PFSK-1 (cell line): Measurements from ENCODE around the gene YBEY.

Experiments
- FOXP2 ChIP-seq: optimal IDR thresholded peaks from 2 replicates; pipeline ENCODE3; 2011; ENCODE audit warnings: borderline replicate concordance, control low read depth, inconsistent platforms; ENCODE audit not compliant: insufficient read depth; ENCODE audit errors: extremely low read length, extremely low read depth
- POLR2AphosphoS5 ChIP-seq: IDR thresholded peaks from 2 replicates; pipeline ENCODE4 v1.6.1; 2012; ENCODE audit warnings: low read depth, mild to moderate bottlenecking, control low read depth, low read length, moderate library complexity
- SIN3A ChIP-seq: IDR thresholded peaks from 2 replicates; pipeline ENCODE4 v1.6.1; 2012; ENCODE audit warnings: mild to moderate bottlenecking, low read length, moderate library complexity, borderline replicate concordance; ENCODE audit not compliant: insufficient read depth
- TAF1 ChIP-seq: IDR thresholded peaks from 2 replicates; pipeline ENCODE4 v1.6.1; 2012; ENCODE audit warnings: low read length, control low read depth, borderline replicate concordance; ENCODE audit not compliant: insufficient read depth
- TF ChIP-seq, protein P1 (sequence below), 2 experiments: IDR thresholded peaks; 2 replicates each; pipeline versions ENCODE4 v1.6.1 to v1.8.0; 2011 to 2012; ENCODE audit warnings: low read depth in 2 of 2, low read length in 2 of 2, control low read depth in 1 of 2, inconsistent platforms in 1 of 2, mild to moderate bottlenecking in 1 of 2, moderate library complexity in 1 of 2; ENCODE audit not compliant: insufficient read depth in 1 of 2

The YBEY gene

DNA sequence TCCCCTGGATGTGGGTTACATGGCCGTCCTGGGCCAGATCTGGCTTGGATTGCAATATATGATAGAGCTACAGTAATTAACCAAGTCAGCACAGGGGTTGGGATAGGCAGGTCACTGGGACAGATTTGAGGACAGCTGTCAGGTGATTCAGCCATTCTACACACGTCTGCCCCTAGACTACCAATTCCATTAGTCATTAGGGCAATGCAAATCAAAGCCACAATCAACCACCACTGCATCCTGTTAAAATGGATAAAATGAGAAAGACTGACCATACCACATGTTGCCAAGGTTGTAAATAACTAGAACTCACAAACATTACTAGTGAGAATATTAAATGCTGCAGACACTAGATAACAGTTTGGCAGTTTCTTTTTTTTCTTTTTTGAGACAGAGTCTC is 21.5 kb downstream of the YBEY start:
- TF ChIP-seq FOXP2 = no peak
- no peak for TF ChIP-seq SIN3A
- no peak for TF ChIP-seq TAF1
- no peak for TF ChIP-seq POLR2AphosphoS5
- TF ChIP-seq, protein P1, sequence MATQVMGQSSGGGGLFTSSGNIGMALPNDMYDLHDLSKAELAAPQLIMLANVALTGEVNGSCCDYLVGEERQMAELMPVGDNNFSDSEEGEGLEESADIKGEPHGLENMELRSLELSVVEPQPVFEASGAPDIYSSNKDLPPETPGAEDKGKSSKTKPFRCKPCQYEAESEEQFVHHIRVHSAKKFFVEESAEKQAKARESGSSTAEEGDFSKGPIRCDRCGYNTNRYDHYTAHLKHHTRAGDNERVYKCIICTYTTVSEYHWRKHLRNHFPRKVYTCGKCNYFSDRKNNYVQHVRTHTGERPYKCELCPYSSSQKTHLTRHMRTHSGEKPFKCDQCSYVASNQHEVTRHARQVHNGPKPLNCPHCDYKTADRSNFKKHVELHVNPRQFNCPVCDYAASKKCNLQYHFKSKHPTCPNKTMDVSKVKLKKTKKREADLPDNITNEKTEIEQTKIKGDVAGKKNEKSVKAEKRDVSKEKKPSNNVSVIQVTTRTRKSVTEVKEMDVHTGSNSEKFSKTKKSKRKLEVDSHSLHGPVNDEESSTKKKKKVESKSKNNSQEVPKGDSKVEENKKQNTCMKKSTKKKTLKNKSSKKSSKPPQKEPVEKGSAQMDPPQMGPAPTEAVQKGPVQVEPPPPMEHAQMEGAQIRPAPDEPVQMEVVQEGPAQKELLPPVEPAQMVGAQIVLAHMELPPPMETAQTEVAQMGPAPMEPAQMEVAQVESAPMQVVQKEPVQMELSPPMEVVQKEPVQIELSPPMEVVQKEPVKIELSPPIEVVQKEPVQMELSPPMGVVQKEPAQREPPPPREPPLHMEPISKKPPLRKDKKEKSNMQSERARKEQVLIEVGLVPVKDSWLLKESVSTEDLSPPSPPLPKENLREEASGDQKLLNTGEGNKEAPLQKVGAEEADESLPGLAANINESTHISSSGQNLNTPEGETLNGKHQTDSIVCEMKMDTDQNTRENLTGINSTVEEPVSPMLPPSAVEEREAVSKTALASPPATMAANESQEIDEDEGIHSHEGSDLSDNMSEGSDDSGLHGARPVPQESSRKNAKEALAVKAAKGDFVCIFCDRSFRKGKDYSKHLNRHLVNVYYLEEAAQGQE (IDR thresholded peaks at IDR 0.05; ENCODE audit: insufficient read depth in 1 of 2, low read depth in 2 of 2, low read length in 2 of 2) = no peak

DNA sequence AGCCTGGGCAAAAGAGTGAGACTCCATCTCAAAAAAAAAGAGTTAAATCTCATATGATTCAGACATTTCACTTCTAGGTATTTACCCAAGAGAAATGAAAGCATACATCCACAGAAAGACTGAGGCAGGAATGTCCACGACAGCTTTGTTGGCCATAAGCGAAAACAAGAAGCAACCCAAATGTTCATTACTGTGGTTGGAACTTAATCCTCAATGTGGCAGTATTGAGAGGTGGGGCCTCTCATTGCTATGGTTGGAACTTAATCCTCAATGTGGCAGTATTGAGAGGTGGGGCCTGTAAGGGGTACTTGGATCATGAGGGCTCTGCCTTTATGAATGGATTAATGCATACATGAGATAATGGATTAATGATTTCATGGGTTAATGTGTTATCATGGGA is 22.3 kb downstream of the YBEY start:
- no peak for TF ChIP-seq SIN3A
- TF ChIP-seq, protein P1 (IDR thresholded peaks at IDR 0.05; ENCODE audit: insufficient read depth in 1 of 2, low read depth in 2 of 2, low read length in 2 of 2) = no peak
- TF ChIP-seq POLR2AphosphoS5 = no peak
- TF ChIP-seq FOXP2 = no peak
- TF ChIP-seq TAF1 = no peak

DNA sequence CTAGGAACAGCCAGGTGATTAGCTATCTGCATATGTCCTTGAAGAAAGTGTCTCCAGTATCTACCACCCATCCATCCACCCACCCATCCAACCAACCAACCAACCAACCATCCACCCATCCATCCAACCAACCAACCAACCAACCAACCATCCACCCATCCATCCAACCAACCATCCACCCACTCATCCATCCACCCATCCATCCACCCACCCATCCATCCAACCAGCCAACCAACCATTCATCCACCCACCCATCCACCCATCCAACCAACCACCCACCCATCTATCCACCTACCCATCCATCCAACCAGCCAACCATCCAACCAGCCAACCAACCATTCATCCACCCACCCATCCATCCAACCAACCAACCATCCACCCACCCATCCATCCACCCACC is 25.4 kb downstream of the YBEY start:
- TF ChIP-seq, protein P1 (IDR thresholded peaks at IDR 0.05; ENCODE audit: insufficient read depth in 1 of 2, low read depth in 2 of 2, low read length in 2 of 2) = no peak
- TF ChIP-seq TAF1 = no peak
- no peak for TF ChIP-seq FOXP2
- no peak for TF ChIP-seq POLR2AphosphoS5
- TF ChIP-seq SIN3A = no peak

DNA sequence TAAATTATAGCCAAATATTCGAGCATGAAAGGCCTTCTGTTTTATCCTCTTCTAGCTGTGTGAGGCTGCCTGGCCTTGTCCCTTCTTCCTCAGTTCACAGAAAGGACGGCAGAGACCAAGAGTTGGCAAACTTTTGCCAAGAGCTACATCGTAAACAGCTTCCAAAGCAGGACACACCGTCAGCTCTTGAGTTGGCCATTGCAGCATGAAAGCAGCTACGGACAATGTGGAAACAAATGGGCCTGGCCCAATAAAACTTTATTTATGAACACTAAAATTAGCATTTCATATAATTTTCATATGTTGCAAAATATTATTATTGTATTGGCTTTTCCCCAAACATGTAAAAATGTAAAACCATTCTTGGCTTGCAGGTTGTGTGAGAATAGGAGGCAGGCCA is 26.8 kb downstream of the YBEY start:
- TF ChIP-seq, protein P1 (IDR thresholded peaks at IDR 0.05; ENCODE audit: insufficient read depth in 1 of 2, low read depth in 2 of 2, low read length in 2 of 2) = no peak
- TF ChIP-seq TAF1 (no peak), SIN3A (no peak), FOXP2 (no peak), POLR2AphosphoS5 (no peak)

DNA sequence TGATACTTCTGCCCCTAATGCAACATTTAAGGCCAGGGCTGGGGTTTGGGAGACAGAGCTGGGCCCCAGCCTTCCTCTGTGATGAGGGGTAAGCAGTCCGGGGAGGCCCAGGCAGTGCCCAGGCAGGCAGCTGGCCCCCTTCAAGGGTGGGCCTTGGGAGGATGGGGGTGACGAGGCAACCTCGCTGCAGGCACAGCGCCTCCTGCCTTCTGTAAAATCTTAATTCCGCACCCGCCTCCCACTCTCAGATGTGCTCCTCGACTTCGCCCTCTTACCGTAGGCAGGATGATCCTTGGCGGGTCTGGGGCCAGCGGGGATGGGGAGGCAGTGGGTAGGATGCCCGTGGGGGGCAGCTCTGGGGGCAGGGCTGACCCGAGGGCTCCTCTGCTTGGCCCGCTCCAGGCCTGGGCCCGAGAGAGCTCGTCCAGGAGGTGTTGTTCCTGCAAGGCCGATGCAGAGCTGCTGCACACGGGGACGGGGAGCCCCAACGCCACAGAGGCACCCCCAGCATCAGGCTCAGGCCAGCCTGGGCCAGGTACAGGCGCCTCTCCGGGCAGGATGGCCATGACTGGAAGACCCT is 28.4 kb downstream of the YBEY start:
- TF ChIP-seq POLR2AphosphoS5 (no peak), SIN3A (no peak), FOXP2 (no peak), TAF1 (no peak)
- TF ChIP-seq, protein P1 (IDR thresholded peaks at IDR 0.05; ENCODE audit: insufficient read depth in 1 of 2, low read depth in 2 of 2, low read length in 2 of 2) = no peak
